IMR-90 (cell line): ENCODE data around the gene CSE1L. TPM values are rescaled to one million over a fixed set of nuclear protein-coding genes. Genes with fewer than 3 reads are reported as not detected.

Experiments used
- ATAC-seq: fragments of 200-7000 bp; cut with Tn5 transposase; 2 replicates; pipeline ENCODE4 v1.9.1; 2020; ENCODE audit warnings: low read depth, mild to moderate bottlenecking, moderate library complexity
- BruUV-seq: library from RNA; stranded (reverse); fragments of 400-500 nt; replicated peaks from 2 replicates; lab custom pipeline; 2021; lab: Mats Ljungman, UMichigan
- CTCF ChIA-PET: fragments of 300-600 bp; formaldehyde crosslinking; extraction: SDS; loops from one replicate; lab custom pipeline; 2021; ENCODE audit warnings: antibody characterized with exemption; lab: Yijun Ruan, JAX
- POLR2A ChIA-PET: fragments of 300-600 bp; sonication (Branson Sonifier 250); formaldehyde crosslinking; loops from one replicate; lab custom pipeline; 2022; ENCODE audit warnings: antibody characterized with exemption; ENCODE audit not compliant: unreplicated experiment; lab: Charles Lee
- DNase-seq: peaks from one replicate; pipeline ENCODE4 v3.0.0; 2013
- H2AFZ ChIP-seq: replicated peaks from 2 replicates; pipeline ENCODE3; 2013; ENCODE audit warnings: low read length, mild to moderate bottlenecking; ENCODE audit not compliant: poor library complexity
- H2AK5ac ChIP-seq: 2 replicates; pipeline ENCODE4 v1.6.1; 2013; ENCODE audit warnings: low read depth, low read length, inconsistent platforms
- H2AK9ac ChIP-seq: replicated peaks from 2 replicates; pipeline ENCODE3; 2013; ENCODE audit warnings: mild to moderate bottlenecking, low read depth, low read length, moderate library complexity; ENCODE audit not compliant: poor library complexity
- H2BK120ac ChIP-seq: 2 replicates; pipeline ENCODE4 v1.6.1; 2013; ENCODE audit warnings: low read depth, low read length, inconsistent platforms
- H2BK15ac ChIP-seq: 3 replicates; pipeline ENCODE4 v1.6.1; 2013; ENCODE audit warnings: low read depth, low read length, inconsistent platforms
- H2BK20ac ChIP-seq: 2 replicates; pipeline ENCODE4 v1.6.1; 2013; ENCODE audit warnings: low read depth, mild to moderate bottlenecking, inconsistent platforms, low read length, moderate library complexity
- H2BK5ac ChIP-seq: 2 replicates; pipeline ENCODE4 v1.6.1; 2013; ENCODE audit warnings: mild to moderate bottlenecking, low read depth, low read length, inconsistent platforms; ENCODE audit not compliant: poor library complexity, severe bottlenecking
- H3K14ac ChIP-seq: replicated peaks from 2 replicates; pipeline ENCODE4 v1.6.1; 2013; ENCODE audit warnings: low read depth, low read length, inconsistent platforms
- H3K18ac ChIP-seq: 2 replicates; pipeline ENCODE4 v1.6.1; 2013; ENCODE audit warnings: low read depth, low read length, control low read depth
- H3K23ac ChIP-seq: 2 replicates; pipeline ENCODE4 v1.6.1; 2013; ENCODE audit warnings: low read depth, low read length, inconsistent platforms
- H3K27ac ChIP-seq: 2 replicates; pipeline ENCODE4 v1.5.1; 2013; ENCODE audit warnings: mild to moderate bottlenecking, control low read depth, low read length; ENCODE audit not compliant: insufficient read depth
- H3K27me3 ChIP-seq: 2 replicates; pipeline ENCODE4 v1.6.1; 2013; ENCODE audit warnings: low read length; ENCODE audit not compliant: control insufficient read depth, insufficient read depth
- H3K36me3 ChIP-seq: 2 replicates; pipeline ENCODE4 v1.6.1; 2013; ENCODE audit warnings: low read length, mixed read lengths; ENCODE audit not compliant: control insufficient read depth, insufficient read depth
- H3K4ac ChIP-seq: 2 replicates; pipeline ENCODE4 v1.6.1; 2013; ENCODE audit warnings: low read depth, low read length, inconsistent platforms
- H3K4me1 ChIP-seq: 2 replicates; pipeline ENCODE4 v1.6.1; 2013; ENCODE audit warnings: low read length, mixed read lengths; ENCODE audit not compliant: control insufficient read depth, insufficient read depth
- H3K4me2 ChIP-seq: 2 replicates; pipeline ENCODE4 v1.6.1; 2013; ENCODE audit warnings: low read depth, mild to moderate bottlenecking, control low read depth, low read length, moderate library complexity
- H3K4me3 ChIP-seq: 2 replicates; pipeline ENCODE4 v1.5.1; 2013; ENCODE audit warnings: low read depth, mild to moderate bottlenecking, control low read depth, low read length, moderate library complexity; ENCODE audit not compliant: insufficient read depth
- H3K56ac ChIP-seq: 2 replicates; pipeline ENCODE4 v1.6.1; 2013; ENCODE audit warnings: low read length, inconsistent platforms; ENCODE audit not compliant: insufficient read depth; ENCODE audit errors: extremely low read depth
- H3K79me1 ChIP-seq, 2 experiments: 2 replicates each; pipeline ENCODE4 v1.6.1; 2013; ENCODE audit warnings: low read length in 2 of 2, inconsistent platforms in 1 of 2, low read depth in 1 of 2
- H3K9ac ChIP-seq: 2 replicates; pipeline ENCODE4 v1.6.1; 2013; ENCODE audit warnings: low read depth, low read length, control low read depth
- H3K9me1 ChIP-seq: 2 replicates; pipeline ENCODE4 v1.6.1; 2013; ENCODE audit warnings: low read length, inconsistent platforms; ENCODE audit not compliant: insufficient read depth
- H3K9me3 ChIP-seq: 2 replicates; pipeline ENCODE4 v1.6.1; 2013; ENCODE audit warnings: low read length; ENCODE audit not compliant: control insufficient read depth, insufficient read depth
- H4K20me1 ChIP-seq: 2 replicates; pipeline ENCODE4 v1.6.1; 2013; ENCODE audit warnings: low read length, inconsistent platforms; ENCODE audit not compliant: insufficient read depth
- H4K5ac ChIP-seq: 2 replicates; pipeline ENCODE4 v1.6.1; 2013; ENCODE audit warnings: mild to moderate bottlenecking, low read depth, low read length, control low read depth
- H4K8ac ChIP-seq, 2 experiments: 2 replicates each; pipeline ENCODE4 v1.6.1; 2013; ENCODE audit warnings: low read depth in 2 of 2, low read length in 2 of 2, control low read depth in 1 of 2, inconsistent platforms in 1 of 2
- H4K91ac ChIP-seq: 2 replicates; pipeline ENCODE4 v1.6.1; 2013; ENCODE audit warnings: low read depth, low read length, inconsistent platforms; ENCODE audit not compliant: insufficient read depth
- BHLHE40 ChIP-seq: fragments of 150-350 bp; IDR thresholded peaks from 2 replicates; pipeline ENCODE4 v1.6.1; 2016; ENCODE audit warnings: mild to moderate bottlenecking, low read depth, low read length
- CEBPB ChIP-seq: IDR thresholded peaks from 2 replicates; pipeline ENCODE4 v1.6.1; 2012; ENCODE audit warnings: low read depth, low read length, improper control_type of control experiment
- CHD1 ChIP-seq: IDR thresholded peaks from 2 replicates; pipeline ENCODE4 v1.6.1; 2012; ENCODE audit warnings: low read depth, low read length, improper control_type of control experiment
- CTCF ChIP-seq: conservative IDR thresholded peaks from 2 replicates; pipeline ENCODE4 v1.5.1; 2012; ENCODE audit warnings: mild to moderate bottlenecking, low read depth, low read length, improper control_type of control experiment
- ELK1 ChIP-seq: fragments of 150-350 bp; IDR thresholded peaks from 2 replicates; pipeline ENCODE4 v1.6.1; 2016; ENCODE audit warnings: low read depth, mild to moderate bottlenecking, low read length, moderate library complexity, borderline replicate concordance
- FOS ChIP-seq: fragments of 150-350 bp; IDR thresholded peaks from 2 replicates; pipeline ENCODE4 v1.6.1; 2016; ENCODE audit warnings: low read depth, low read length
- MAFK ChIP-seq: IDR thresholded peaks from 2 replicates; pipeline ENCODE4 v1.6.1; 2012; ENCODE audit warnings: low read depth, low read length, improper control_type of control experiment
- MAZ ChIP-seq: IDR thresholded peaks from 2 replicates; pipeline ENCODE4 v1.6.1; 2012; ENCODE audit warnings: low read depth, mild to moderate bottlenecking, low read length, improper control_type of control experiment, moderate library complexity, borderline replicate concordance
- MXI1 ChIP-seq: IDR thresholded peaks from 2 replicates; pipeline ENCODE4 v1.6.1; 2012; ENCODE audit warnings: low read depth, mild to moderate bottlenecking, low read length, moderate library complexity, borderline replicate concordance
- NFE2L2 ChIP-seq: fragments of 150-350 bp; IDR thresholded peaks from 2 replicates; pipeline ENCODE4 v1.6.1; 2016; ENCODE audit warnings: low read depth, mild to moderate bottlenecking, low read length
- POLR2A ChIP-seq: IDR thresholded peaks from 2 replicates; pipeline ENCODE4 v1.6.1; 2012; ENCODE audit warnings: mild to moderate bottlenecking, low read depth, low read length
- RAD21 ChIP-seq: IDR thresholded peaks from 2 replicates; pipeline ENCODE4 v1.6.1; 2012; ENCODE audit warnings: low read length, improper control_type of control experiment
- RCOR1 ChIP-seq: IDR thresholded peaks from 2 replicates; pipeline ENCODE4 v1.6.1; 2012; ENCODE audit warnings: mild to moderate bottlenecking, low read length, improper control_type of control experiment; ENCODE audit not compliant: insufficient replicate concordance
- RFX5 ChIP-seq: IDR thresholded peaks from 2 replicates; pipeline ENCODE4 v1.8.0; 2012; ENCODE audit warnings: low read depth, mild to moderate bottlenecking, low read length, moderate library complexity
- SMC3 ChIP-seq: fragments of 150-350 bp; IDR thresholded peaks from 2 replicates; pipeline ENCODE4 v1.6.1; 2016; ENCODE audit warnings: low read depth, mild to moderate bottlenecking, antibody characterized with exemption, low read length, moderate library complexity
- USF2 ChIP-seq: fragments of 150-350 bp; IDR thresholded peaks from 2 replicates; pipeline ENCODE4 v1.6.1; 2017; ENCODE audit warnings: mild to moderate bottlenecking, antibody characterized with exemption, low read length, low read depth
- WGBS, 2 experiments: methylation state at CpG; one replicate each; pipeline versions ENCODE4 v1.1.5 to v1.1.7; 2013; ENCODE audit warnings: missing lambda C conversion rate in 2 of 2; ENCODE audit not compliant: insufficient read length in 1 of 2; ENCODE audit errors: extremely low coverage in 2 of 2; 5-methylcytosine and 5-hydroxymethylcytosine counted together
- dilution Hi-C: fragments of 300-500 bp; cut with HindIII; formaldehyde crosslinking; loops from one replicate; pipeline ENCODE4 v1.14.3; 2018; ENCODE audit warnings: low sequenced_read_pairs; ENCODE audit not compliant: unreplicated experiment
- in situ Hi-C: fragments of 300-500 bp; cut with MboI; formaldehyde crosslinking; loops from 3 replicates; pipeline ENCODE4 v1.14.3; 2019; ENCODE audit warnings: low sequenced_read_pairs, inconsistent platforms, mixed read lengths
- intact Hi-C: fragments of 100-400 bp; cut with micrococcal nuclease; formaldehyde crosslinking; loops from 2 replicates; pipeline ENCODE4 v1.10.0; 2022
- polyA plus RNA-seq, 3 experiments: library from polyadenylated mRNA; depleted of rRNA; stranded (reverse); fragments of >200 nt; gene quantifications; 2 replicates each; pipeline ENCODE4 v1.2.3, GENCODE V29; 2012; ENCODE audit warnings: low replicate concordance in 1 of 3
- total RNA-seq: library from RNA; depleted of rRNA; stranded (reverse); fragments of >200 nt; gene quantifications from 2 replicates; pipeline ENCODE4 v1.2.3, GENCODE V29; 2012

The CSE1L gene
- total and polyA plus RNA-seq, 2 of the 4 experiments (the other 2 are of a cell fraction): 34.3 to 81.7 TPM

- H3K9me1 ChIP-seq: no peaks in the 10 kb centered on the region
- no peak overlapping the region for H2BK15ac ChIP-seq
- H2AK9ac ChIP-seq: no peak overlapping the region
- in situ Hi-C loops: no loop called here
- no peak overlapping the region for H3K4me3 ChIP-seq
- H2AK5ac ChIP-seq: no peak overlapping the region
- H3K27ac ChIP-seq: no peak overlapping the region
- H3K23ac ChIP-seq: no peak overlapping the region
- H2BK20ac ChIP-seq: no peak overlapping the region
- no peak overlapping the region for H2BK5ac ChIP-seq
- H3K56ac ChIP-seq: no peak overlapping the region
- BruUV-seq: no TSS peak
- H3K9me3 ChIP-seq: no peaks in the 10 kb centered on the region
- peaks cover 25% of the 10 kb centered on the region for H3K36me3 ChIP-seq
- H3K79me1 ChIP-seq: no peaks in the 10 kb centered on the region; a peak in 1 of 4 replicates
- no peak overlapping the region for H3K14ac ChIP-seq
- peaks cover 1% of the 10 kb centered on the region; the same call in 1 of the 2 replicates for H3K4me1 ChIP-seq
- POLR2A ChIA-PET: no interaction called here
- no peak overlapping the region for H2BK120ac ChIP-seq
- TF ChIP-seq RFX5 (no peak), RAD21 (no peak), FOS (no peak), BHLHE40 (no peak), CEBPB (no peak), SMC3 (no peak), ELK1 (no peak), MAZ (no peak), USF2 (no peak), NFE2L2 (no peak), MXI1 (no peak), RCOR1 (no peak), CHD1 (no peak), MAFK (no peak), CTCF (no peak), POLR2A (no peak)
- H3K4ac ChIP-seq: no peak overlapping the region
- intact Hi-C loops: no loop called here
- no peak overlapping the region for H4K91ac ChIP-seq
- no peaks in the 10 kb centered on the region for H3K27me3 ChIP-seq
- DNase-seq: no peak
- no peak overlapping the region for H2AFZ ChIP-seq
- H3K18ac ChIP-seq: no peak overlapping the region
- WGBS, 2 experiments: no CpG with 5 or more reads among the region's 8 CpGs
- H4K8ac ChIP-seq: no peak overlapping the region
- no peak for ATAC-seq
- H4K5ac ChIP-seq: no peak overlapping the region
- CTCF ChIA-PET: no interaction called here
- no peak overlapping the region for H3K4me2 ChIP-seq
- dilution Hi-C loops: no loop called here
- H4K20me1 ChIP-seq: no peaks in the 10 kb centered on the region
- H3K9ac ChIP-seq: no peak overlapping the region
Observed at GRCh38 chr20:49032455-49032854, 13.7 kb upstream of the CSE1L start.
